Stimulated activated CD4-positive, alpha-beta T cell treated with anti-CD3 and anti-CD28 coated beads, Interleukin-12 subunit alpha, Interleukin-12 subunit beta, amount 100 ng/mL, for 24 hours (primary cell): Measurements from ENCODE around the gene MRPL52.
A peak's percentile ranks its signal among the peaks of the same experiment; 100 is the strongest.
"Not testable (repeated sequence)": the region's sequence is repeated elsewhere in the genome, so short reads cannot be mapped to it uniquely, and the experiment has no call there.

ENCODE experiments used
- DNase-seq, 2 experiments: peaks; one replicate each; pipeline ENCODE4 v3.0.0-alpha.2; 2020; ENCODE audit warnings: low read depth in 2 of 2

The MRPL52 gene

DNA sequence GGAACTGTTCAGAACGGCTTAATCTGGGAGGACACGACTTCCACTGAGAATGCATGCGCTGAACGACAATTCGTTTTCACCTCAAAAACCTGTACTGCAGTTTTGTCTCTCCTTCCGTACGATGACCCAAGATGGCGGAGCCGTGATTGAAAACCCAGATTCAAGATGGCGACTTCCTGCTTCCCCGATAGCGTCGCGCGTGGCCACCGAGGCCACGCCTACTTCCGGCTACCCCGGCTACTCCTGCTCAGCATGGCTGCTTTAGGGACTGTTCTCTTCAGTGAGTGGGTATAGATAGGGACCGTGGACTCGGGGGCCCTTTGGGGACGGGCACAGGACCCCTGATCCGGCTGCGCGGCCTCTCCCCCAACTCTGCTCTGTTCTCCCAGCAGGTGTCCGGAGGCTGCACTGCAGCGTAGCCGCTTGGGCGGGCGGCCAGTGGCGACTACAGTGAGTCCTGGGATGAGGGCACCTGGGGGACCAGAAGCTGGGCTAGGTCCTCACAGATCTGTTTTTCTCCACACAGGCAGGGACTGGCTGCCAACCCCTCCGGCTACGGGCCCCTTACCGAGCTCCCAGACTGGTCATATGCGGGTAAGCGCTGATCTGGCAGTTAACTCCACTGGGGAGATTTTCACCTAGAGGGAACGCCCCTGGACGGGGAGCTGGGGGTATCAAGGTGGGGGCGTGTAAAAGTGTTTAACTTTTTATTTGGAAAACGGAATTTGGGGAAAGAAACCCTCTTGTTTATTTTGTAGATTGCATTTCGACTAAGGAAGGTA is at the start of gene MRPL52:
Gene MRPL52, plus strand, starts transcription at position 227 of the 782 bp plus-strand sequence. Its CDS starts 26 bp downstream, at position 253.
- peak; percentile 81 to 85 for DNase-seq

DNA sequence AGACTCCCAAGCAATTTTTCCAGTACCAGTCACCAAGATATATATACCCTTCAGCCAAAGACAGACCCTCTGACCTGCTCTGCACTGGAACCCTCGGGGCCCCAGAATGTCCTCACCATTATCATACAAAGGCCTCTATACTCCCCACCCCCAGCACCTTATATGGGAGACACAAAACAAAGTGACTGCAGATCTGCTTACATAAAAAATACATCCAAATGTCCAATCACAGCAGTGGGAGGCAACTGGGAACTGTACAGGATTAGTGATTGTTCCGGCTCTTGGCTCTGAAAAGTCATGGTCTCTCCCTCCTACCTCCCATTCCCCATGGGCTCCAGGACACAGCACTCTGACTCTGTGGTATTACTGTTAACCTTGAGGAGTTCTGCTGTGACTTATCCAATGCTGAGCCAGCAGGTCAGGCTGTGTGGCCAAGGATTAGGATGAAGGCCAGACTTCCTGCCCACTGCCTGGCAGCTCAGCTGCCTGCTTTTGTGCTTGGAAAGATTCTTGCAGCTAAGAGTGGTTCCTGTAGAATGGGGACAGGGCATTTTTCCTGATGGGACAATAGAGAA is 49.5 kb upstream of the MRPL52 start:
- no peak for DNase-seq

DNA sequence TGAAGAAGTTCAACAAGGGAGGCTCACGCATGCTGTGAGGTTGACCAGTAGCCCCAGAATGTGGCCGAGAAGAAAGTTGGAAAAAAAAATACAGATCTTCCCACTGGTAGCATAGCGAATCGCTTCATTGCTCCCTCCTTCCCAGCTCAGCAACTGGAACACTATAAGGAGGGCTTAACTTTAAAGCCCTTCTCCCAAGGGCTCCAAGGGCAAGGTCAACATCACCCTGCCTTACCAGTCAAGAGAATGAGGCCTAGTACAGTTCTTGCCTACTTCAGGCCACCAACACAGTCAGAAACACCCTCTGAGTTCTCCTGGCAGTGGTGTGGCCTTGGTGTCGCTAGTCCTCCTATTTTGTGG is 48.8 kb upstream of the MRPL52 start:
- DNase-seq = no peak

DNA sequence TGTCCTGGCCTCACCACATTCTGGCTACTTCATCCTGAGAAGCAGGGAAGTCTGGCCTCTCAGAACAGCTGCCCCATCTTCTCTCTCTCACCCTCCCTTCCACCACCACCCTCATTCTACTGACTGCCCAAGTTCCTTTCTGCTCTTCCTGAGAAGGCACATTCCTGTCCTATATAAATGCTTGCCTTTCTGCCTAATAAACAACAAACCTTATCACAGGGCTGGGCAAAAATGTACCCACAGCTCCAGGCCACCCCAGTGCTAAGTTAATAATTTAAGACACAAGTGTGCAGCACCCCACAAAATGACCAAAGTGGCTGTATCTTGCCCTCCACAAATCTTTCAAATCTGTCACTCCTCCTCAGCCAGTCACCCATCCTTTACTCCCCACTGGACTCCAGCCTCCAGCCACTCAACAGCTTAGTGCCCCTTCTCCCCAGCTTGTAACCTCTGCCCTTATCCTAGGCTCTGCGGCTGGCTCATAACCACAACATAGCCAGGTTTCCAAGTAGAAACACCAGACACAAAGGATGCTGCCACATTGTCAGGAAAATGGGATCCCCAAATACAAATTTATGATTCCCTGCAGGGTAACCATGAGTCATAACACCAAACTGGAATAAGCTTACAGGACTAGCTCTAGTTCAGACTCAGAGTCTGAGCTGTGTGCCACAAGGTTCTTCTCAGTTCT is 48.2 kb upstream of the MRPL52 start:
- no peak for DNase-seq

DNA sequence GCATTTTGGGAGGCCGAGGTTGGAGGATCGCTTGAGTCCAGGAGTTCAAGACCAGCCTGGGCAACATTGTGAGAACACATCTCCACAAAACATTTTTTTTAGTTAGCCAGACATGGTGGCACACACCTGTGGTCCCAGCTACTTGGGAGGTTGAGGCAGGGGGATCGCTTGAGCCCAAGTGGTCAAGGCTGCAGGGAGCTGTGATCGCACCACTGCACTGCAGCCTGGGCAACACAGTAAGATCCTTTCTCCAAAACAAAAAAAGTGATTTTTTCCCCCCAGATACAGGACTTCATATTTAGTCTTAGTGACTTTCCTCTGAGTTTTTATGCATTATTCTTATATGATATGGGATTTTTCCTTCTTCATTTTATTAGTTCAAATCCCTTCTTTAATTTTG is 43.0 kb upstream of the MRPL52 start:
- DNase-seq = no peak

DNA sequence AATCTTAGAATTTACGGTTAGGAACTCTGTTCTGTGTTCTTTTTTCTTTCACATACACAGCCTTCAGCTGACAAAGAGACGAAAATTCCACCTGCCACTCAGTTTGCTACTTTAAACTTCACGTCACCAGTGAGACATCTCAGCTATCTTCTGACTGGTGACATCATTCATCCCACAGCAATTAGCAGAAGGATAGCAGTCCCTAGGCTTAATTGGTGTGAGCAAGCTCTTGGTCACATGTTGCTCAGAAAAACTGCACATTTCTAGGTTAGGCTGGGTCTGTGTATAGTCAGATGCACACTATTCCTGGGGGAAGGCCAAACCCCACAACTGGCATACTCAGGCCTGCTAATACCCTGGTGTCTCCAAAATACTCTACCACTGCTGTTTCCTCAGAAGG is 38.4 kb upstream of the MRPL52 start:
- DNase-seq = no peak

DNA sequence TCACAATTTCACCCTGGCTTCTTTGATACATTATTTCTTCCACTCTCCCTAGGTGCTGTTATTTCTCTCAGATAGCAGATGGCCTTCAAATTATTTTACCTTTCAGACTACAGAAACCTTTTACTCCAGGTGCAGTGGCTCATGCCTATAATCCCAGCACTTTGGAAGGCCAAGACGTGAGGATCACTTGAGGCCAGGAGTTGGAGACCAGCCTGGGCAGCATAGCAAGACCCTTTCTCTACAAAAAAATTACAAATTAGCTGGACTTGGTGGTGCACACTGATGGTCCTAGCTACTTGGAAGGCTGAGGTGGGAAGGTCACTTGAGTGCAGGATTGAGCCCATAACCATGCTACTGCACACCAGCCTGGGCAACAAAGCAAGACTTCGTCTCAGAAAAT is 37.5 kb upstream of the MRPL52 start:
- no peak for DNase-seq

DNA sequence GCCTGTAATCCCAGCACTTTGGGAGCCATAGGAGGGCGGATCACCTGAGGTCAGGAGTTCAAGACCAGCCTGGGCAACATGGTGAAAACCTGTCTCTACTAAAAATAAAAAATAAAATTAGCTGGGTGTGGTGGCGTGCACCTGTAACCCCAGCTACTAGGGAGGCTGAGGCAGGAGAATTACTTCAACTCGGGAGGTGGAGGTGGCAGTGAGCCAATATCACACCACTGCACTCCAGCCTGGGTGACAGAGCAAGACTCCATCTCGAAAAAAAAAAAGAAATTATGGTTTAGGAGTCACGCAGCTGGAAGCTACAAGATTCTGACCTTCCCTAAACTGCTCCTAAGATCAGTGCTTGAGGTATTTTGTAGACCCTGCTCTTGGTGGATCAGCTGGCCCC is 36.1 kb upstream of the MRPL52 start:
- not testable (repeated sequence) for DNase-seq

DNA sequence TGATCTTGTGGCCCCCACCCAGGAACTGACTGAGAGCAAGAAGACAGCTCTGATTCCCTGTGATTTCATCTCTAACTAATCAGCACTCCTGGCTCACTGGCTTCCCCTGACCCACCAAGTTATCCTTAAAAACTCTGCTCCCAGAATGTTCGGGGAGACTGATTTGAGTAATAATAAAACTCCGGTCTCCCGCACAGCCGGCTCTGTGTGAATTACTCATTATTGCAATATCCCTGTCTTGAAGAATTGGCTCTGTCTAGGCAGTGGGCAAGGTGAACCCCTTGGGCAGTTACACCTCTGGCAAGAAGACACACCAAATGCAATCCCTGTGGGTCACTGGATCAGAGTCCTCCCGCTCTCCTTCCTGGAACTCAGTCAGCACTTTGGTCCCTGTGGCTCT is 35.7 kb upstream of the MRPL52 start:
- no peak for DNase-seq

DNA sequence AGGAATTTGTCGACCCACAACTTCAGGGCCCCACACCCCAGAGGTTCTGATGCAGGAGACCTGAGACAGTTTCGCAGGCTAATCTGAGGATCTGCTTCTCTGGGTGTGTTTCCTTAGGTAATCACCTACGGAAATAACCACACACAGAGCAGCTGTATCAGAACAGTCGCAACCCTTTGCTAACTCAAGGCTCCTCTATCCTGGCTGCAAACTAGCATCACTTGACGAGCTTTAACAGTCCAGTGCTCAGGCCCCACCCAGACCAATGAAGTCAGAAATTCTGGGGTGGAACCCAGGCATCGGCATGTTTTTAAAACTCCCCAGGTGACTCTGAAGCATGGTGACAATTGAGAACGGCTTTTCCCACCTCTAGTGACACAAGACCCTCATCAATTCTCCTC is 35.1 kb upstream of the MRPL52 start:
- no peak for DNase-seq

DNA sequence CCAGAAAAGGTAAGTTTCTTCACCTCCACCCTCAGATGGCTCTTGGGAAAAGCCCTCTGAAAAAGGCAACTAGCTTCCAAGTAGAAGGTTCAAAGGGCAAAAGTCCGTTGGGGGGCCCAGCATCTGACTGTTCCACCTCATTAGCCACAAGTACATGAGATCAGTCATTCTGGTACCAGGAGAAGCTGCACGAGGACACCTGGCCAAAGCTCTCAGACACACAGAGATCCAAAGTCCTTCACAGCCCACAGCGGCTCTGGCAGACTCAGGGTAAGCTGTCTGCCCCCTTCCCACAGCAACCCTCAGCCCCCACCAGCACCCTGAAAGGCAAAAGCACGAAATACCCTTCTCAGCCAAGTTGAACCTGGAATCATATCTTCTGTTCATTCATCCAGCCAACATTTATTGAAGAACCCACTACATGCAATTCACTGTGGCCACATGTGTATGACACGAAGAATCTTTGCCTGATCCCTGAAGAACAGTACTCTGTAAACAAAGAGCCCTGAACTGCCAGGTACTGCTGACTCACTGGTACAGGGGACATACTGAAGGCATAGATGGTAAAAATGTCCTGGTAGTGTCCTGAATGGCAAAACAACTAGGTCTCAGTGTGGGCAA is 33.5 kb upstream of the MRPL52 start:
- no peak for DNase-seq

DNA sequence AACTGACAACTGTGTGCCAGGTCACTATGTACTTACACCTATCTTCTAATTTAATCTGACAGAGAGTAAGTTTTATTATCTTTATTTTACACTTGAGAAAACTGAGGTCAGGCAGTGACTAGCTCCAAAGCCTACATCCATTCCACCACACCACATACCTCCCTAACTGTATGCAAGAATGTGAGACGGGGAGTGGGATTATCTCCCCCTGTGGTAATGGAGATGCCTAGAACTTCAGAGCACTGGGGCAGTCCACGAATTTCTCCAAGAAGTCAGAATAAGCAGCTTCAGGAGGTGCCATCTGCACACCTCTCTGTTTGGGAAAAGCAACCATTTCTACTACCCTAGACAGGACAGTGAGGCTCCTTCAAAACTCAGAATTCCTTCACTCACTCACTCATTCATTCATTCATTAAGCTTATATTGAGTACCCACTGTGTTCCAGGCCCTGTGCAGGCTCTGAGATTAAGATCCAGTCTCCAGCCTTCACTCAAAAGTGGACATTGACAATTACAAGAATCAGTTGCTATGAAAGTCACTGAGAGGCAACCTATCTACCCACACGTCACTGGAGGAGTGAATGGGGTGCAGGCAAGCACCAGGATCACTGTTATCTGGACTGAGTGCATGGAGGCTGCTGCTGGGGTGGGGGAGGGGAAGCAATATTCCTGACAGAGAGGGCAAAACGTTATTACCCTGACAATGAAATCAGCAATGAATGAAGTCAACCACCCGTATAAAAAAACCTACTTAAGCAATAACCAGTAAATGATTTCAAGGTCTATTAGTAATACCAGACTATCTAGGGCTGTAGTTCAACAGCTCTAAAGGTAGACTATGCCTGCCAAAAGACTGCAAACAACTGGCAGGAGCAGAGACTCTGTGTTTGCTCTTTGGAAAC is 32.4 kb upstream of the MRPL52 start:
- DNase-seq = no peak

DNA sequence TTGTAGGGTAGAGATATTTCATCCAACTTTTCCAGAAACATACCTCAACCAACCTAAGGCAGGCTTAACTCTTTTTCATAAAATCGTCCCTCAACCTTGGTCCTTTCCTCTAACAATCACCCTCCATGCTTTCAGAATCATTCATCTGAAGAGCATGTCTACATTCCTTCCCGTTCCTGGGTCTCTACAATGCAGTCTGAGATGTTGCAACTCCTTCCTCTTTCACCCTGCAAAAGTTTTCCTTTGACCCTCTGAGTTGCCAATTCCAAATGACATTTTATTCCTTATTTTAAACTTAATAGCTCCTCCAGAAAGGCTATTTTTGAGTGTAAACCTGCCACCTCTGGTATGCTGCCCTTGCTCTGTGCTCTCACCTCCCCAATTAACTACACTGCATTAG is 31.2 kb upstream of the MRPL52 start:
- DNase-seq = no peak

DNA sequence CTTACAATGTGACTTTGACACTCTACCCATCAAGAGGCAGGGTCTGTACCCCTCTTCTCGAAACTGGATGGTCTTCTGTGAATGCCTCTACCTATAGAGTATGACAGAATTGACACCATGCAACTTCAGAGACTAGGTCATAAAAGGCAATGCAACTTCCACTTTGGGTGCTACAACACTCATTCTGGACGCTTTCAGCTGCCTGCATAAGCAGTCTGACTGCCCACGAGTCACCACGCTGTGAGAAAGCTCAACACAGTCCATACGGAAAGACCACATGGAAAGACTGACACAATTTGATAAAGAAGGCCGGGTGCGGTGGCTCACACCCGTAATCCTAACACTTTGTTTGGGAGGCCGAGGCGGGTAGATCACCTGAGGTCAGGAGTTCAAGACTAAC is 29.3 kb upstream of the MRPL52 start:
- no peak for DNase-seq

DNA sequence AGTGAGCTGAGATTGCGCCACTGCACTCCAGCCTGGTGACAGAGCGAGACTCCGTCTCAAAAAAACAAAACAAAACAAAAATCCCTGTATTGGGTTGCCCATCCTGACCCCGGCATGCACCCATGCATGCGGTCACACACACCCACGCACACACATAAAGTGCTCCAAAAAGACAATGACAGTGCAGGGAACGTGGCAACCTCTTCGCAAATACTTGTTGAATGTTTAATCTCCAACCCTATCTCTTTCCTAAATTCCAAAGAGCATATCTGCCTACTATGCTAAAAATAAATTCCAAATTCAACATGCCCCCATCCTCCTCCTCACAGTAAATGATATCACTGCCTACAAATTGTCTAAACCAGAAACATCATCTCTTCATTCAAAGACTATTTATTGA is 28.0 kb upstream of the MRPL52 start:
- no peak for DNase-seq

DNA sequence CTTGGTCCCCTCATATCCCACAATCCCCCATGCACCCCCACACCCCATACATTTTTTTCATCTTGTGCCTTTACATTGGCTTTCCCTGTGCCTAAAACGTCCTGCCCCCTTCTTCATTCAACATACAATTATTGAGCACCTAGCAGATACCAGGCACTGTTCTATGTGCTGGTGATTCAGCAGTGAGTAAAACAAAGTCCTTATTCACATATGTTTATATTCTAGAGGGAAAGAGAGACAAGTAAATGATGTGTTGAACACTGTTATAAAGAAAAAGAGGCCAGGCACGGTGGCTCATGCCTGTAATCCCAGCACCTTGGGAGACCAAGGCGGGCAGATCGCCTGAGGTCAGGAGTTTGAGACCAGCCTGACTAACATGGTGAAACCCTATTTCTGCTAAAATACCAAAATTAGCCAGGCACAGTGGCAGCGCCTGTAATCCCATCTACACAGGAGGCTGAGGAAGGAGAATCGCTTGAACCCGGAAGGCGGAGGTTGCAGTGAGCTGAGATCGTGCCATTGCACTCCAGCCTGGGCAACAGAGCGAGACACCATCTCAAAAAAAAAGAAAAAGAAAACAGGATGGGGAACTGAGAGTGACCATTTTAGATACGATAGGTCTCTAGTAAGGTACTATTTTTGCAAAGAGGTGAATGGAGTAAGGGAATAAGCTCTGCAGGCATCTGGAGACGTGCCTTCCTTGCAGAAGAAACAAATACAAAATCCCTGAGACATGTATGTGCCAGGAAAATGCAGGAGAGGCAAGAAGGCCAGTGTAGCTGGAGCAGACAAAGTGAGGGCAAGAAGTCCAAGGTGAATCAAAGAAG is 26.6 kb upstream of the MRPL52 start:
- no peak for DNase-seq

DNA sequence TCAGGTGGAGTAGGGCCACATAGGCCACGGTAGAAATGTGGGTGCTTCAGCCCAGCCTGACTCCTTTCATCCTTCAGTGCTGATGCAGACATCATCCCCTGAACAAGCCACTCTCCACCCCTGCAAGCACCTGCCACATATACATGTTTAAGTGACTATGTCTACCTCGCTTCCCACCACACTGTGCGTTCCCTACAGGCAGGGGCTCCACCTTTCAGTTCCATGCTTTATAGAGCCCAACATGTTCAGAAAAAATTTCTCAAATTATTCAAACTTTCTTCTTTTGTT is 26.1 kb upstream of the MRPL52 start:
- DNase-seq = no peak

DNA sequence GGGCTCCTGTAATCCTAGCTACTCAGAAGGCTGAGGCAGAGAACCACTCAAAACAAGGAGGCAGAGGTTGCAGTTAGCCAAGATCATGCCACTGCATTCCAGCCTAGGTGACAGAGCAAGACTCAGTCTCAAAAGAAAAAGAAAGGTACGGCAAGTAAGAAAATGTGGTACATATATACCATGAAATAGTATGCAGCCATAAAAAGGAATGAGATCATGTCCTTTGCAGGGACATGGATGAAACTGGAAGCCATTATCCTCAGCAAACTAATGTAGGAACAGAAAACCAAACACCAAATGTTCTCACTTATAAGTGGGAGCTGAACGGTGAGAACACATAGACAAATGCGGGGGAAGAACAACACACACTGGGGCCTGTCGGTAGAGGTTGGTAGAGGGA is 24.5 kb upstream of the MRPL52 start:
- DNase-seq = not testable (repeated sequence)

DNA sequence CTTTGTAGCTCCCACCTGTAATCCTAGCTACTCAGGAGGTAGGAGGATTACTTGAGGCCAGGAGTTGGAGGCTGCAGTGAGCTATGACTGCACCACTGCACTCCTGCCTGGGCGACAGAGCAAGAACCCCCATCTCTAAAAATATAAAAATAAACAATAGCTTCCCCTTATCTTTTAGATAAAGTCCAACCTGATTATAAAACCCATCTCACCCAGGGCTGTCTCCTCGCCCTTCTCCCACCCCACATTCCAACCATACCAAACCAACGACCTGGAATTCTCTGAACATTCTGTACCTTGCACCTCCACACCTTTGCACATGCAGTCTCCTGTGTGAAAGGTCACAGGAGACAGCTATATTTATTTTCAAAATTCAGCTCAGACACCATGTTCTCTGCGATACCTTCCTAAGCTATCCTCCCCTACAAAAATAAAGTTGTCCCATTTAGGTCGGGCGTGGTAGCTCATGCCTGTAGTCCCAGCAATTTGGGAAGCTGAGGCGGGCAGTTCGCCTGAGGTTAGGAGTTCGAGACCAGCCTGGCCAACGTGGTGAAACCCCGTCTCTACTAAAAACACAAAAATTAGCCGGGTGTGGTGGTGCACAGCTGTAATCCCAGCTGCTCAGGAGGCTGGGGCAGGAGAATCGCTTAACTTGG is 22.1 kb upstream of the MRPL52 start:
- DNase-seq = no peak

DNA sequence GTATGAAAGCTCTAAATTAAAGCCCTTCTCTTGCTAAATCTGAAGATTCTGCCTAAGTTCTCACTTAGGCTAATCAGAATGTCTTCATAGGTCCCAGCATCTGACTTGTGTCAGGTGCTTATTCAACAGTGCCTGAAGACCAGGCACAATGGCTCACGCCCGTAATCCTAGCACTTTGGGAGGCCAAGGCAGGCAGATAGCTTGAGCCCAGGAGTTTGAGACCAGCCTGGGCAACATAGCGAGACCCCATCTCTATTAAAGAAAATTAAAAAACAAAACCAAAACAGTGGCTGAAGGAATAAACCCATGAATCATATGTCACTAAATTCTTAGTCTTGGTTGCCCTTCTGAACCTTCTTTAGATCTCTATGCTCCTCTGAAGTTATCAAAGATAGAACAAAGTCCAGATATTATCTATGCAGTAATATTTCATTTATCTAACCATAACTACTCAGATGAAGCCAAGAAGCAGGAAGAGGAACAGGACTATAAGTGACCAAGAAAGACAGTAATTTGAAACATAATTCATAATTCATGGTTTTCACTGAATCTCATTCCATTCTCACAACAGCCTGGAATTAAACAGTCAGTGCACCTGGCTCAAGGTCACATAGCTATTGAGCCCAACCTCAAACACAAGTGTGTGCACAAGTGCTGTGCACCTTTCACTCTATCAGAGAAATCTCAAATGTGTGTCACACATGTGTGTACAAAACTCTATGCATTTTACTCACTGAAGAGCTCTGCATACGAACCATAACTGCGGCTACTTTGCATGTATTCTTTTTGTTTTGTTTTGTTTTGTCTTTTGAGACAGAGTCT is 21.1 kb upstream of the MRPL52 start:
- DNase-seq = no peak
